GM12891 (cell line): ENCODE results near the gene ANKH.

Experiments
- POU2F2 ChIP-seq: IDR thresholded peaks from 2 replicates; pipeline ENCODE4 v1.6.1; 2011; ENCODE audit warnings: low read depth, mild to moderate bottlenecking, control low read depth, low read length, moderate library complexity
- TAF1 ChIP-seq: IDR thresholded peaks from 2 replicates; pipeline ENCODE4 v1.6.1; 2011; ENCODE audit warnings: low read depth, low read length, control low read depth

DNA sequence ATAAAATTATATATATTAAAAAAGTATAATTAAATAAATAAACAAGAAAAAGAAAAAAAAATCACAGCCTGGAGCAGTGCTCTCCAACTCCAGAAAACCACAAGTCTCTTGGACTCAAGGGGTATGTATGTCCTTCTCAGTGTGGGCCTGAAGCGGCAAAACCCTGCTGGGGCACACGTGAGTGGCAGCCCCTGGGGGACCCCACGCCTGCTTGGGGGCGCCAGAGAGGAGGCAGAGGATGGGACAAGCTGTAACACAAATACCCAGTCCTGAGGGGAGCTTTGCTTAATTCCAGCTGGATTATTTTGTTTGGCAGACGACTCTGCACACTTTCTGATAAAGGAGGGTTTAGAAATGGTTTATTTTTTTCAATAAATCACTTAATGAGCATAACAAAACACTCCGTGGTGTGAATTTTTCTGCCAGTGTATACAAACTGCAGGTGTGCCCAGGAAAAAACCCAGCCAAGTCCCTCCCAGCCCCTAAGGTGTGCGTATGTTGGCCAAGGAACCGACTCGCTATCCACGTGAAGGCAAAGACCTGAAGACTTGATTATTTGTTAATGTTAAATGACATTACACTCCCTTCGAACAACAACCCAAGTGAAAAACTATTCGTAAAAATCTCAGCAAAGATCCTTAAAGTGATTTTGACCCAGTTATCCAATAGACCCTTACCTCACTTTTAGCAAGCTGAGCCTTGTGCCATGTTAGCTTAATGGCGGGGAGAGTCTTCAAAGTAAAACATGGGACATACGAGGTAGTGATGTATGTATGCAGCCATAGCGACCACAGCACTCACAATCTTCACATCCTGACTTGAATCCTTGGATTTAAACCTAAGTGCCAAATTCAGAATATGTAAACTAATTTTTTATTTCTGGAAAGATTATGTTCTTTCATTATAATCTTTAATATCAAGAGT, 32.9 kb downstream of the ANKH start:
- TF ChIP-seq POU2F2 (no peak), TAF1 (no peak)
